Neural cell (in vitro differentiated cells): ENCODE measurements around the gene IFNA7.

Source experiments
- CTCF ChIP-seq: fragments of 450-650 bp; IDR thresholded peaks from 2 replicates; pipeline ENCODE4 v1.5.1; 2014; ENCODE audit warnings: antibody characterized with exemption, mild to moderate bottlenecking, moderate library complexity; ENCODE audit not compliant: poor library complexity, severe bottlenecking
- EP300 ChIP-seq: fragments of 450-650 bp; conservative IDR thresholded peaks from 2 replicates; pipeline ENCODE4 v1.6.1; 2014; ENCODE audit warnings: antibody characterized with exemption, mild to moderate bottlenecking, moderate library complexity; ENCODE audit not compliant: poor library complexity, severe bottlenecking
- EZH2 ChIP-seq: fragments of 200-600, 300-800 bp; shearing (Covaris generic), sonication (generic); IDR thresholded peaks from 2 replicates; pipeline ENCODE4 v1.6.1; 2014; ENCODE audit warnings: antibody characterized with exemption, low read length, borderline replicate concordance, mild to moderate bottlenecking; ENCODE audit not compliant: insufficient read depth, poor library complexity, severe bottlenecking
- MXI1 ChIP-seq: fragments of 450-650 bp; conservative IDR thresholded peaks from 2 replicates; pipeline ENCODE4 v1.6.1; 2014; ENCODE audit warnings: antibody characterized with exemption, mild to moderate bottlenecking; ENCODE audit not compliant: poor library complexity, severe bottlenecking
- POLR2AphosphoS5 ChIP-seq: IDR thresholded peaks from 2 replicates; pipeline ENCODE4 v1.6.1; 2012
- RAD21 ChIP-seq: fragments of 450-650 bp; conservative IDR thresholded peaks from 2 replicates; pipeline ENCODE4 v1.6.1; 2014; ENCODE audit warnings: antibody characterized with exemption, mild to moderate bottlenecking, moderate library complexity
- REST ChIP-seq: IDR thresholded peaks from 2 replicates; pipeline ENCODE4 v1.6.1; 2012; ENCODE audit warnings: borderline replicate concordance
- SMC3 ChIP-seq: fragments of 450-650 bp; conservative IDR thresholded peaks from 2 replicates; pipeline ENCODE4 v1.6.1; 2014; ENCODE audit warnings: antibody characterized with exemption, mild to moderate bottlenecking, moderate library complexity; ENCODE audit not compliant: poor library complexity
- TAF1 ChIP-seq: IDR thresholded peaks from 2 replicates; pipeline ENCODE4 v1.6.1; 2012; ENCODE audit warnings: low read depth

- TF ChIP-seq POLR2AphosphoS5 (no peak), EZH2 (no peak), CTCF (no peak), TAF1 (no peak), EP300 (no peak), SMC3 (no peak), REST (no peak), MXI1 (no peak), RAD21 (no peak)
Observed at GRCh38 chr9:21228122-21228521, 26.1 kb upstream of the IFNA7 start, which contains the start of gene IFNA17.
